ENCODE results near the gene OR1F1. TPM values are rescaled to one million over a fixed set of nuclear protein-coding genes. Genes with fewer than 3 reads are reported as not detected.
A peak's percentile ranks its signal among the peaks of the same experiment; 100 is the strongest.
"Not testable (repeated sequence)": the region's sequence is repeated elsewhere in the genome, so short reads cannot be mapped to it uniquely, and the experiment has no call there.

Gene OR1F1
- not detected in 2 replicates for total RNA-seq (ENCODE audit: low replicate concordance)

GRCh38 chr16:3187798-3188674, at the start of gene OR1F1:
Gene OR1F1, plus strand, starts transcription at chr16:3188204.
- no peak for TF ChIP-seq CTCF (IDR thresholded peaks at IDR 0.05; ENCODE audit: insufficient read depth, low read length)
- peak; percentile 62 for DNase-seq (ENCODE audit: low read depth)

GRCh38 chr16:3138342-3138741, 49.7 kb upstream of the OR1F1 start:
- DNase-seq (ENCODE audit: low read depth) = no peak
- TF ChIP-seq CTCF (IDR thresholded peaks at IDR 0.05; ENCODE audit: insufficient read depth, low read length) = no peak

More at GRCh38 chr16:3187798-3188674, at the start of gene OR1F1:
- peak within 1 kb of the TSS; percentile 63 for H3K4me3 ChIP-seq (ENCODE audit: low read depth, low read length)

GRCh38 chr16:3138823-3139426, 49.1 kb upstream of the OR1F1 start:
- no peak overlapping the region for H3K4me3 ChIP-seq (ENCODE audit: low read depth, low read length)
- no peak for TF ChIP-seq CTCF (IDR thresholded peaks at IDR 0.05; ENCODE audit: insufficient read depth, low read length)
- no peak for DNase-seq (ENCODE audit: low read depth)

More at GRCh38 chr16:3138342-3138741, 49.7 kb upstream of the OR1F1 start:
- no peak overlapping the region for H3K4me3 ChIP-seq (ENCODE audit: low read depth, low read length)

- H3K4me3 ChIP-seq (ENCODE audit: low read depth, low read length); DNase-seq (ENCODE audit: low read depth): not testable (repeated sequence)
Observed at GRCh38 chr16:3139561-3139960, 48.4 kb upstream of the OR1F1 start.

- no peak for DNase-seq (ENCODE audit: low read depth)
- TF ChIP-seq CTCF (IDR thresholded peaks at IDR 0.05; ENCODE audit: insufficient read depth, low read length) = no peak
- H3K4me3 ChIP-seq (ENCODE audit: low read depth, low read length) = no peak overlapping the region
Observed at GRCh38 chr16:3140603-3141427, 47.2 kb upstream of the OR1F1 start.

GRCh38 chr16:3141781-3142311, 46.2 kb upstream of the OR1F1 start:
- TF ChIP-seq CTCF (IDR thresholded peaks at IDR 0.05; ENCODE audit: insufficient read depth, low read length) = no peak
- DNase-seq (ENCODE audit: low read depth) = no peak

More at GRCh38 chr16:3141781-3142311, 46.2 kb upstream of the OR1F1 start:
- H3K4me3 ChIP-seq (ENCODE audit: low read depth, low read length) = no peak overlapping the region

All from fibroblast of the aortic adventitia (primary cell).